ENCODE results near the gene DEFB113.

GRCh38 chr6:49951926-49952325 lies 17.5 kb downstream of the DEFB113 start:
- TF ChIP-seq POLR2AphosphoS5 (IDR thresholded peaks at IDR 0.05; ENCODE audit: low read depth, low read length), result no peak
- no peak for TF ChIP-seq POLR2A (IDR thresholded peaks at IDR 0.05; ENCODE audit: low read depth, low read length)
- no peak for TF ChIP-seq POU2F2 (IDR thresholded peaks at IDR 0.05; ENCODE audit: low read depth, low read length)
- no peak for TF ChIP-seq TAF1 (IDR thresholded peaks at IDR 0.05; ENCODE audit: low read depth, low read length)
- no peak for TF ChIP-seq PAX5 (IDR thresholded peaks at IDR 0.05; ENCODE audit: insufficient read depth, low read length, severe bottlenecking)
- TF ChIP-seq SPI1 (IDR thresholded peaks at IDR 0.05; ENCODE audit: low read depth, low read length), result no peak

All from GM12891 (cell line).